Skeletal muscle tissue (tissue), 4 donors: ENCODE data around the gene SRL. TPM values are rescaled to one million over a fixed set of nuclear protein-coding genes. Genes with fewer than 3 reads are reported as not detected.
A peak's percentile ranks its signal among the peaks of the same experiment; 100 is the strongest.

Experiments used
- H3K27ac ChIP-seq: one replicate; pipeline ENCODE4 v1.7.0; 2013; ENCODE audit warnings: mild to moderate bottlenecking, low read depth, low read length, inconsistent platforms
- H3K27me3 ChIP-seq, 3 donors: one replicate each; pipeline ENCODE4 v1.7.0; 2013; ENCODE audit warnings: low read length in 3 of 3; ENCODE audit not compliant: control insufficient read depth in 3 of 3, insufficient read depth in 3 of 3
- H3K36me3 ChIP-seq, 3 donors: one replicate each; pipeline ENCODE4 v1.7.0; 2013; ENCODE audit warnings: low read length in 3 of 3; ENCODE audit not compliant: control insufficient read depth in 3 of 3, insufficient read depth in 3 of 3
- H3K4me1 ChIP-seq, 3 donors: one replicate each; pipeline ENCODE4 v1.7.0; 2013; ENCODE audit warnings: low read length in 3 of 3, mild to moderate bottlenecking in 3 of 3; ENCODE audit not compliant: control insufficient read depth in 3 of 3, insufficient read depth in 3 of 3
- H3K4me3 ChIP-seq, 3 donors: one replicate each; pipeline ENCODE4 v1.7.0; 2013; ENCODE audit warnings: low read length in 3 of 3
- H3K9ac ChIP-seq, 3 donors: one replicate each; pipeline ENCODE4 v1.7.0; 2013; ENCODE audit warnings: low read length in 3 of 3, mild to moderate bottlenecking in 3 of 3, moderate library complexity in 2 of 3, low read depth in 1 of 3
- H3K9me3 ChIP-seq, 3 donors: one replicate each; pipeline ENCODE4 v1.7.0; 2013; ENCODE audit warnings: low read length in 3 of 3; ENCODE audit not compliant: control insufficient read depth in 3 of 3
- total RNA-seq: library from RNA; depleted of rRNA; stranded (reverse); fragments of >200 nt; gene quantifications from one replicate; pipeline ENCODE4 v1.2.3, GENCODE V29; 2014
- donor health status: Osteomylitis.

The SRL gene
- total RNA-seq, 1 donor from 2014 or later, result 230 TPM

- Histone ChIP-seq H3K4me1 (peaks cover 20 to 25% (median 25%) of the 10 kb centered on the region in 3 donors), H3K9ac (peak overlapping the region; percentile 56 to 94 (median 68)), H3K4me3 (peak overlapping the region; percentile 86 to 96 (median 96)), H3K9me3 (no peaks in the 10 kb centered on the region), H3K36me3 (no peaks in the 10 kb centered on the region), H3K27ac (peak overlapping the region; percentile 71), H3K27me3 (no peaks in the 10 kb centered on the region)
Measured at GRCh38 chr16:4272114-4272956, 30.5 kb upstream of the SRL start.

DNA sequence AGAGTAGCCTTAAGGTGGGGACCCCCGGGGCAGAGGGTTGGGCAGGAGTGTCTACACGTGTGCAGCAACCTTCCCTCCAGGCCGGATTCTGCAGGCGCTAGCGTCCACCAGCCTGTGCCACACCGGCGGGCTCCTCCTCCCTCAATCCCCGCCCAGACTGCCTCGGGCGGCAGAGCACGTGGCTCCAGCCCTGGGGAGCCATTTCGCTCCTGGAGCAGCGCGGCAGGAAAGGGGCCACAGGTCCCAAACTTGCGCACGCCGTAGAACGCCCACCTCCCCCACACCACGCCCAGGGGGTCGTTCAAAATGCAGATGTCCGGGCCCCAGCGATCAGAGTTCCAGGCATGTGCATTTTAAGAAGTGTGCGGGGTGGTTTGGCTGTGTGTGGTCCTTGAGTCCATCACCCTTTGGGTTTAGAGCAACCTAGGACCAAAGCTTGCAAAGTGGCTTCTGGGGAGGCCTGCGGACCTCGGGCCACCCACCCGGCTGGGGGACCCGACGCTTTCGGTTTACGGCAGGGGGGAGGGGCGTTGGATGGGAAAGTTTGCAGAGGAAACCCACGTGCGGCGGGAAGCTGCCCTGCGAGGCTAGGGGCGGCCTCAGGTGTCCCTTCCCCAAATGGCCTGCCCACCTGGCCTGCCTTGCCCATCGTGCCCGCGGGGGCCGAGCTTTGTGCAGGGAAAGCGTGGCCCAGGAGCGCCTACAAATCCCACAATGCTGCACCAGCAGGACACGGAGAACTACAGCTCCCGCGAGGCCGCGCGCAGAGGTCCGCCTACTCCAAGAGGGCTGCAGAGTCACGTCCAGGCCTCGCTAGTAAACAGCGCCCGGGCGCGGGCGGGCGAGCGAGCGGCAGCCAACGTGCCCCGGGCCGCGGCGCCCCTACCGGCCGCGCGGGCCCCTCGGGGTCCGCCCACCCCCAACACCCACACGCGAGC is 29.6 kb upstream of the SRL start:
- peaks cover 20 to 27% (median 25%) of the 10 kb centered on the region in 3 donors for H3K4me1 ChIP-seq
- H3K4me3 ChIP-seq, result peak overlapping the region; percentile 87 to 96 (median 96)
- no peaks in the 10 kb centered on the region for H3K9me3 ChIP-seq
- H3K27ac ChIP-seq, result peak overlapping the region; percentile 79
- no peaks in the 10 kb centered on the region for H3K27me3 ChIP-seq
- no peaks in the 10 kb centered on the region for H3K36me3 ChIP-seq
- peak overlapping the region; percentile 67 to 94 (median 86) for H3K9ac ChIP-seq

- Histone ChIP-seq H3K36me3 (peaks cover 0 to 2% (median 0%) of the 10 kb centered on the region in 3 donors), H3K27me3 (no peaks in the 10 kb centered on the region), H3K27ac (no peak overlapping the region), H3K9ac (peak overlapping the region; percentile 40 to 94 (median 67)), H3K4me3 (peak overlapping the region; percentile 42 to 96 (median 87)), H3K9me3 (no peaks in the 10 kb centered on the region), H3K4me1 (peaks cover 20 to 30% (median 27%) of the 10 kb centered on the region in 3 donors)
Measured at GRCh38 chr16:4270595-4270994, 28.7 kb upstream of the SRL start.

DNA sequence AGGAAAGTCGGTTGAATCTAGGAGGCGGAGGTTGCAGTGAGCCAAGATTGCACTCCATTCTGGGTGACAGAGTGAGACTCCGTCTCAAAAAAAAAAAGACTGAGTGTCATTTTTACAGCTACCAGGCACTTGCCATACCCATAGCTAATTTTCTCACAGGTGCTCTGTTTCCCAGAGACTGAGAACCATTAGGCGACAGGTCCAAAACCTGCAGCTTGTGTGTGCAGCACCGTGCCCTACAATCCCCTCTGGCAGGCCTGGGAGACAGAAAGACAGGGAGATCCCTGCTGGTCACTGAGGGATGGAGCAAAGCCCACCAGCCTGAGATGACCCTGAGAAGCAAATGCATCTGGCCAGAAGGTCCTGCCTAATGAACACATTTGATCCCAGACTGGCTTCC is 28.2 kb upstream of the SRL start:
- Histone ChIP-seq H3K27me3 (no peaks in the 10 kb centered on the region), H3K9ac (peak overlapping the region in 2 of 3 donors; percentile 40 to 94), H3K36me3 (peaks cover 0 to 2% (median 0%) of the 10 kb centered on the region in 3 donors), H3K27ac (no peak overlapping the region), H3K4me3 (peak overlapping the region in 1 of 3 donors; percentile 22), H3K4me1 (peaks cover 20 to 30% (median 27%) of the 10 kb centered on the region in 3 donors), H3K9me3 (no peaks in the 10 kb centered on the region)

- Histone ChIP-seq H3K27ac (no peak overlapping the region), H3K36me3 (peaks cover 11 to 13% (median 12%) of the 10 kb centered on the region in 3 donors), H3K9me3 (no peaks in the 10 kb centered on the region), H3K27me3 (no peaks in the 10 kb centered on the region), H3K4me1 (peaks cover 23 to 37% (median 26%) of the 10 kb centered on the region in 3 donors), H3K9ac (no peak overlapping the region), H3K4me3 (no peak overlapping the region)
Measured at GRCh38 chr16:4266372-4266771, 24.5 kb upstream of the SRL start.

- Histone ChIP-seq H3K9ac (no peak overlapping the region), H3K36me3 (peaks cover 12 to 14% (median 13%) of the 10 kb centered on the region in 3 donors), H3K9me3 (no peaks in the 10 kb centered on the region), H3K4me1 (peaks cover 16 to 30% (median 19%) of the 10 kb centered on the region in 3 donors), H3K4me3 (no peak overlapping the region), H3K27ac (no peak overlapping the region), H3K27me3 (no peaks in the 10 kb centered on the region)
Measured at GRCh38 chr16:4265676-4266075, 23.8 kb upstream of the SRL start.

- H3K4me3 ChIP-seq, result no peak overlapping the region
- H3K36me3 ChIP-seq, result peaks cover 12 to 21% (median 13%) of the 10 kb centered on the region in 3 donors
- peak overlapping the region in 2 of 3 donors; percentile 25 to 43 for H3K9ac ChIP-seq
- no peaks in the 10 kb centered on the region for H3K27me3 ChIP-seq
- peaks cover 9 to 23% (median 11%) of the 10 kb centered on the region in 3 donors for H3K4me1 ChIP-seq
- H3K27ac ChIP-seq, result no peak overlapping the region
- no peaks in the 10 kb centered on the region for H3K9me3 ChIP-seq
Measured at GRCh38 chr16:4264546-4264945, 22.7 kb upstream of the SRL start.

GRCh38 chr16:4263504-4264436 is 21.9 kb upstream of the SRL start:
- H3K36me3 ChIP-seq, result peaks cover 12 to 22% (median 13%) of the 10 kb centered on the region in 3 donors
- H3K9ac ChIP-seq, result peak overlapping the region in 2 of 3 donors; percentile 25 to 43
- no peaks in the 10 kb centered on the region for H3K27me3 ChIP-seq
- peaks cover 9 to 23% (median 11%) of the 10 kb centered on the region in 3 donors for H3K4me1 ChIP-seq
- H3K4me3 ChIP-seq, result no peak overlapping the region
- H3K9me3 ChIP-seq, result no peaks in the 10 kb centered on the region
- no peak overlapping the region for H3K27ac ChIP-seq

- Histone ChIP-seq H3K9ac (no peak overlapping the region), H3K27me3 (no peaks in the 10 kb centered on the region), H3K4me3 (no peak overlapping the region), H3K36me3 (peaks cover 15 to 28% (median 15%) of the 10 kb centered on the region in 3 donors), H3K4me1 (peaks cover 9 to 21% (median 11%) of the 10 kb centered on the region in 3 donors), H3K27ac (no peak overlapping the region), H3K9me3 (no peaks in the 10 kb centered on the region)
Measured at GRCh38 chr16:4262303-4262835, 20.5 kb upstream of the SRL start.
